ENCODE results near the gene PGR.

DNA sequence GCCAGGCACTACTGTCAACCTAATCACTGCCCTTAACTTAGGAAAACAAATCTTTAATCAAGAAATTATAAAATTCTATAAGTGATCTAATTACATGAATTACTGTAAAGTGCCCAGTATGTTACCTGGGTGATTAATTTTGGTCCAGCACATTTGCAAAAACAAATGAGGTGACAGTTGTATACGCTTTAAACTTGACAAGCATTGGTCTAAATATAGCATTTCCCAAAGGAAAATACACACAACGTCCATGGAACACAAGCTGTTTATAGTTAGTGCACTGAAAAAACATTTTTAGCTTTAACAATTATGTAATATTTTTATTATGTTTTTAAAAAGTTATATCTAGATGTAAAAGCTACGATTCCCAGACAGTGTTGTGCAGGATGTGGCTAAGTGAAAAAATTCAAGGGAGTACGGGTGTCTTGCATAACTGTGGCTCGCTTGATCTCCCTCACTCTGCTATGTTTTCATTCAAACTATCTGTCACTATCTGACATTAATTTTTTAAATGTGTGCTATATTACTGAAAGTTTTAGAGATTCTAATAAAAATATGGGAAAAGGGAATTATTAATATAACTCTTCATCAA, 38.8 kb downstream of the PGR start:
- TF ChIP-seq, protein P1, sequence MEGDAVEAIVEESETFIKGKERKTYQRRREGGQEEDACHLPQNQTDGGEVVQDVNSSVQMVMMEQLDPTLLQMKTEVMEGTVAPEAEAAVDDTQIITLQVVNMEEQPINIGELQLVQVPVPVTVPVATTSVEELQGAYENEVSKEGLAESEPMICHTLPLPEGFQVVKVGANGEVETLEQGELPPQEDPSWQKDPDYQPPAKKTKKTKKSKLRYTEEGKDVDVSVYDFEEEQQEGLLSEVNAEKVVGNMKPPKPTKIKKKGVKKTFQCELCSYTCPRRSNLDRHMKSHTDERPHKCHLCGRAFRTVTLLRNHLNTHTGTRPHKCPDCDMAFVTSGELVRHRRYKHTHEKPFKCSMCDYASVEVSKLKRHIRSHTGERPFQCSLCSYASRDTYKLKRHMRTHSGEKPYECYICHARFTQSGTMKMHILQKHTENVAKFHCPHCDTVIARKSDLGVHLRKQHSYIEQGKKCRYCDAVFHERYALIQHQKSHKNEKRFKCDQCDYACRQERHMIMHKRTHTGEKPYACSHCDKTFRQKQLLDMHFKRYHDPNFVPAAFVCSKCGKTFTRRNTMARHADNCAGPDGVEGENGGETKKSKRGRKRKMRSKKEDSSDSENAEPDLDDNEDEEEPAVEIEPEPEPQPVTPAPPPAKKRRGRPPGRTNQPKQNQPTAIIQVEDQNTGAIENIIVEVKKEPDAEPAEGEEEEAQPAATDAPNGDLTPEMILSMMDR (IDR thresholded peaks at IDR 0.05): no peak
- TF ChIP-seq POLR2A (IDR thresholded peaks at IDR 0.05): no peak
